Tibial artery (tissue), 4 donors: Measurements from ENCODE around the gene LTC4S.
A peak's percentile ranks its signal among the peaks of the same experiment; 100 is the strongest.

Experiments
- DNase-seq, 2 donors: peaks; one replicate each; pipeline ENCODE4 v3.0.0-alpha.2; 2019
- H3K27ac ChIP-seq, 2 donors: fragments of 200-600 bp; sonication (generic) in 1 of 2; 1 replicate in 1 of 2; 2 replicates in 1 of 2; pipeline ENCODE4 v1.5.1; 2018 to 2019; ENCODE audit warnings: mild to moderate bottlenecking in 1 of 2
- H3K27me3 ChIP-seq, 2 donors: fragments of 200-600 bp; sonication (generic) in 1 of 2; one replicate each; pipeline versions ENCODE4 v1.5.1 to v1.6.0; 2016 to 2019
- H3K36me3 ChIP-seq, 3 donors: fragments of 200-600 bp; sonication (generic) in 2 of 3; one replicate each; pipeline ENCODE4 v1.5.1; 2016 to 2019; ENCODE audit warnings: mild to moderate bottlenecking in 2 of 3
- H3K4me1 ChIP-seq, 4 donors: fragments of 200-600 bp; sonication (generic) in 2 of 4; 1 replicate in 3 of 4; 2 replicates in 1 of 4; pipeline ENCODE4 v1.5.1; 2016 to 2019
- H3K4me3 ChIP-seq, 2 donors: fragments of 200-600 bp; sonication (generic) in 1 of 2; 1 replicate in 1 of 2; 2 replicates in 1 of 2; pipeline ENCODE4 v1.5.1; 2018 to 2019; ENCODE audit warnings: mild to moderate bottlenecking in 2 of 2
- H3K9me3 ChIP-seq, 3 donors: fragments of 200-600 bp; sonication (generic) in 1 of 3; one replicate each; pipeline ENCODE4 v1.5.1; 2016 to 2019
- intact Hi-C: fragments of 100-400 bp; cut with DNase I; formaldehyde crosslinking; loops from one replicate; pipeline ENCODE4 v1.15.0; 2023; ENCODE audit warnings: low total_unique reads
- TF ChIP-seq, protein P1 (sequence below), 2 experiments: fragments of 200-600 bp in 1 of 2; fragments of 450-650 bp in 1 of 2; IDR thresholded peaks; one replicate each; pipeline ENCODE4 v1.5.1; 2017 to 2019; ENCODE audit warnings: antibody characterized with exemption in 2 of 2, mild to moderate bottlenecking in 1 of 2, moderate library complexity in 1 of 2

The LTC4S gene

GRCh38 chr5:179763215-179763945 lies 30.4 kb upstream of the LTC4S start:
- H3K36me3 ChIP-seq: peaks cover 5 to 32% (median 12%) of the 10 kb centered on the region in 3 donors
- TF ChIP-seq, protein P1, sequence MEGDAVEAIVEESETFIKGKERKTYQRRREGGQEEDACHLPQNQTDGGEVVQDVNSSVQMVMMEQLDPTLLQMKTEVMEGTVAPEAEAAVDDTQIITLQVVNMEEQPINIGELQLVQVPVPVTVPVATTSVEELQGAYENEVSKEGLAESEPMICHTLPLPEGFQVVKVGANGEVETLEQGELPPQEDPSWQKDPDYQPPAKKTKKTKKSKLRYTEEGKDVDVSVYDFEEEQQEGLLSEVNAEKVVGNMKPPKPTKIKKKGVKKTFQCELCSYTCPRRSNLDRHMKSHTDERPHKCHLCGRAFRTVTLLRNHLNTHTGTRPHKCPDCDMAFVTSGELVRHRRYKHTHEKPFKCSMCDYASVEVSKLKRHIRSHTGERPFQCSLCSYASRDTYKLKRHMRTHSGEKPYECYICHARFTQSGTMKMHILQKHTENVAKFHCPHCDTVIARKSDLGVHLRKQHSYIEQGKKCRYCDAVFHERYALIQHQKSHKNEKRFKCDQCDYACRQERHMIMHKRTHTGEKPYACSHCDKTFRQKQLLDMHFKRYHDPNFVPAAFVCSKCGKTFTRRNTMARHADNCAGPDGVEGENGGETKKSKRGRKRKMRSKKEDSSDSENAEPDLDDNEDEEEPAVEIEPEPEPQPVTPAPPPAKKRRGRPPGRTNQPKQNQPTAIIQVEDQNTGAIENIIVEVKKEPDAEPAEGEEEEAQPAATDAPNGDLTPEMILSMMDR (IDR thresholded peaks at IDR 0.05): peak; percentile 81 to 86
- intact Hi-C loops: loop anchor here (5.0 kb wide), 2 partner anchors 34 to 94 kb away; partner anchors contain the start of gene MRNIP
- H3K4me1 ChIP-seq: peaks cover 0 to 74% (median 55%) of the 10 kb centered on the region in 4 donors
- peak overlapping the region; percentile 55 to 70 for H3K27ac ChIP-seq
- DNase-seq: peak; percentile 77 to 78
- H3K4me3 ChIP-seq: no peak overlapping the region
- H3K27me3 ChIP-seq: no peaks in the 10 kb centered on the region
- H3K9me3 ChIP-seq: no peaks in the 10 kb centered on the region

DNA sequence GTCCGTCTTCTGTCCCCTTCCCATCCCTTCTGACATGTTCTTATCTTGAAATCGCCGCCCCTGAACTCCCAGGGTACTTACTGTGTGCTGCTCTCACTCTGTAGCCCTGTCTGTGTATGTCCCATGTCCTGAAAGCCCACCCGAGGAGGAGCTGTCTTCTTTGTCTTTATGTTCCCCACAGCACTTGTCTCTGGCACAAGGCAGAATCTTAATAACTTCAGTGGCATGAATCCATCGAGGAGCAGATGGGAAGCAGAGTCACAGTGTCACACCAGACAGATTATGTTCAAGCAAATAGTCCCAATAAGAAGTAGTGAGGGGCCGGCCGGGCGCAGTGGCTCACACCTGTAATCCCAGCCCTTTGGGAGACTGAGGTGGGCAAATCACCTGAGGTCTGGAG lies 29.7 kb upstream of the LTC4S start:
- no peak overlapping the region for H3K4me3 ChIP-seq
- peaks cover 0 to 74% (median 57%) of the 10 kb centered on the region in 4 donors for H3K4me1 ChIP-seq
- intact Hi-C loops: loop anchor here (5.0 kb wide), 2 partner anchors 33 to 93 kb away; partner anchors contain the start of gene MRNIP
- DNase-seq: no peak
- peaks cover 7 to 36% (median 19%) of the 10 kb centered on the region in 3 donors for H3K36me3 ChIP-seq
- H3K9me3 ChIP-seq: no peaks in the 10 kb centered on the region
- H3K27ac ChIP-seq: peak overlapping the region; percentile 55 to 70
- TF ChIP-seq, protein P1 (IDR thresholded peaks at IDR 0.05): no peak
- H3K27me3 ChIP-seq: no peaks in the 10 kb centered on the region

GRCh38 chr5:179765400-179765799 lies 28.4 kb upstream of the LTC4S start:
- H3K36me3 ChIP-seq: peaks cover 20 to 49% (median 32%) of the 10 kb centered on the region in 3 donors
- H3K4me3 ChIP-seq: no peak overlapping the region
- no peaks in the 10 kb centered on the region for H3K9me3 ChIP-seq
- H3K27me3 ChIP-seq: no peaks in the 10 kb centered on the region
- DNase-seq: peak; percentile 54 to 79
- H3K27ac ChIP-seq: peak overlapping the region; percentile 49 to 70
- H3K4me1 ChIP-seq: peaks cover 0 to 61% (median 54%) of the 10 kb centered on the region in 4 donors
- intact Hi-C loops: no loop called here
- TF ChIP-seq, protein P1 (IDR thresholded peaks at IDR 0.05): no peak

GRCh38 chr5:179766021-179766725 lies 27.6 kb upstream of the LTC4S start:
- DNase-seq: no peak
- Histone ChIP-seq H3K27ac (peak overlapping the region; percentile 49 to 70), H3K36me3 (peaks cover 28 to 57% (median 38%) of the 10 kb centered on the region in 3 donors), H3K9me3 (no peaks in the 10 kb centered on the region), H3K4me1 (peaks cover 0 to 61% (median 54%) of the 10 kb centered on the region in 4 donors), H3K4me3 (no peak overlapping the region), H3K27me3 (no peaks in the 10 kb centered on the region)
- TF ChIP-seq, protein P1 (IDR thresholded peaks at IDR 0.05): no peak
- intact Hi-C loops: no loop called here

DNA sequence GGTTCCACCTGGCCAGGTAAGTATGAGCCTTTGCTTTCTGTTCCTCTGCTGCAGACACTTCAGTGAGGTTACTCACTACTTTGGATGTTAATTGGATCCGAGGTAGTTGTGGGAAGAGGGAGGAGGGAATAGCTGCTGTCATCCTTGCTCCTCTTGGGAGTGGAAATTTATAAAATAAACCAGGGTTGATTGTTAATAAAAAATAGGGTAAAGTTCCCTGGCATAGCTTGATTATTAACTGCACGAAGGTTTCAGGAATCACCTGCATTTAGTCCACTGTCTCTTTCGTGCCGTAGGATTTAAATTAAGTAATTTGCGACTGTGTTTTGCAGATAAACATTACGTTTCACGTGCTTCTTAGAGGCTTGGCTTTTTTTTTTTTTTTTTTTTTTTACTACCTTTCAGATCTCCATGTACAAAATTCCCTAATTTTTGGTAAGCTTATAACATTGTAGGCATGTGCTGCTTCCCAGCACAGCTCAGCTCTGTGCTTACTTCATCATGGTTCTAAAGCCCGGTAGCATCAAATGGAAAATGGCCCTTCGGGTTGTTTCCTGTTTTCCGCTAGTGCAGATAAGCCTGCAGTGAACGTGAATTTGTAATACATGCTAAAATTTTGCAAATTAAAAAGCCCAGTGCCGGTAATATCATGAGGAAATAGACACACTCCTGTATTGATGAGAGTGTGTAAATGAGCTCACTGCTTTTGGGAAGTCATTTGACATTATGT lies 26.9 kb upstream of the LTC4S start:
- H3K36me3 ChIP-seq: peaks cover 35 to 64% (median 45%) of the 10 kb centered on the region in 3 donors
- TF ChIP-seq, protein P1 (IDR thresholded peaks at IDR 0.05): no peak
- intact Hi-C loops: no loop called here
- no peak for DNase-seq
- H3K4me1 ChIP-seq: peaks cover 0 to 55% (median 50%) of the 10 kb centered on the region in 4 donors
- H3K4me3 ChIP-seq: no peak overlapping the region
- H3K27ac ChIP-seq: peak overlapping the region; percentile 49 to 70
- H3K27me3 ChIP-seq: no peaks in the 10 kb centered on the region
- H3K9me3 ChIP-seq: no peaks in the 10 kb centered on the region
